ENCODE measurements around the gene DCLRE1A.

GRCh38 chr10:113801569-113801968 is 52.3 kb downstream of the DCLRE1A start:
- TF ChIP-seq CTCF (IDR thresholded peaks at IDR 0.05) (no peak), EP300 (IDR thresholded peaks at IDR 0.05) (no peak), POLR2A (IDR thresholded peaks at IDR 0.05; ENCODE audit: low read depth) (no peak), POLR2AphosphoS5 (IDR thresholded peaks at IDR 0.05) (no peak)

All from esophagus muscularis mucosa (tissue), 4 donors.